ENCODE data around the gene TPRG1L.
"Not testable (repeated sequence)": the region's sequence is repeated elsewhere in the genome, so short reads cannot be mapped to it uniquely, and the experiment has no call there.

TPRG1L gene

DNA sequence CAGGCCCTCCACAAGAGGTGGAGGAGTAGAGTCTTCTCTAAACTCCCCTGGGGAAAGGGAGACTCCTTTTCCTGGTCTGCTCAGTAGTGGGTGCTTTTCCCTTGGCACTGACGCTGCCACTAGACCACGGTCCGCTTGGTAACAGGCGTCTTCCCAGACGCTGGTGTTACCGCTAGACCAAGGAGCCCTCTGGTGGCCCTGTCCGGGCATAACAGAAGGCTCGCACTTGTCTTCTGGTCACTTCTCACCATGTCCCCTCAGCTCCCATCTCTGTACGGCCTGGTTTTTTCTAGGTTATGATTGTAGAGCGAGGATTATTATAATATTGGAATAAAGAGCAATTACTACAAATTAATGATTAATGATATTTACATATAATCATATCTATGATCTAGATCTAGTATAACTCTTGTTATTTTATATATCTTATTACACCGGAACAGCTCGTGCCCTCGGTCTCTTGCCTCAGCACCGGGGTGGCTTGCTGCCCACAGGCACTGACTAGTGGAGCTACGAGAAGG is 3.6 kb upstream of the TPRG1L start:
- H3K36me3 ChIP-seq (ENCODE audit: insufficient read depth, low read length); H3K27me3 ChIP-seq (ENCODE audit: insufficient read depth, low read length, poor library complexity); H3K4me2 ChIP-seq (ENCODE audit: insufficient read depth, low read length); ATAC-seq (ENCODE audit: insufficient read depth, low read depth); H4K20me1 ChIP-seq (ENCODE audit: insufficient read depth, low read length); H3K79me2 ChIP-seq (ENCODE audit: insufficient read depth, low read length); H3K27ac ChIP-seq (ENCODE audit: low read length); H3K9ac ChIP-seq (ENCODE audit: low read depth, low read length); H2AFZ ChIP-seq (ENCODE audit: low read depth, low read length); H3K9me3 ChIP-seq (ENCODE audit: insufficient read depth, low read length, severe bottlenecking); H3K4me3 ChIP-seq (ENCODE audit: low read depth in 1 of 2, low read length in 2 of 2): not testable (repeated sequence)
- DNase-seq, result peak; percentile 23
- H3K4me1 ChIP-seq (ENCODE audit: insufficient read depth, low read length), result peaks cover 27% of the 10 kb centered on the region
- TF ChIP-seq CTCF (IDR thresholded peaks at IDR 0.05; ENCODE audit: borderline replicate concordance, extremely low read depth, low read length, poor library complexity, severe bottlenecking), result peak; percentile 46

DNA sequence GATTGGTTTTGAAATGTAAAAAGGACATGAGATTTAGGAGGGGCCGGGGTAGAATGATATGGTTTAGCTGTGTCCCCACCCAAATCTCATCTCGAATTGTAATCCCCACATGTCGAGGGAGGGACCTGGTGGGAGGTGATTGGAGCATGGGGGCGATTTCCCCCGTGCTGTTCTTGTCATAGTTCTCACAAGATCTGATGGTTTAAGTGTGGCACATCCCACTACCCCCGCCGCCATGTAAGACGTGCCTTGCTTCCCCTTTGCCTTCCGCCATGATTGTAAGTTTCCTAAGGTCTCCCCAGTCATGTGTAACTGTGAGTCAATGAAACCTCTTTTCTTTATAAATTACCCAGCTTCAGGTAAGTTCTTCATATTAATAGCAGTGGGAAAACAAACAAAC is 2.7 kb upstream of the TPRG1L start:
- H3K9me3 ChIP-seq (ENCODE audit: insufficient read depth, low read length, severe bottlenecking); H3K27ac ChIP-seq (ENCODE audit: low read length); H3K27me3 ChIP-seq (ENCODE audit: insufficient read depth, low read length, poor library complexity); H3K9ac ChIP-seq (ENCODE audit: low read depth, low read length); DNase-seq; H3K4me2 ChIP-seq (ENCODE audit: insufficient read depth, low read length); H3K79me2 ChIP-seq (ENCODE audit: insufficient read depth, low read length); ATAC-seq (ENCODE audit: insufficient read depth, low read depth); H4K20me1 ChIP-seq (ENCODE audit: insufficient read depth, low read length); H3K36me3 ChIP-seq (ENCODE audit: insufficient read depth, low read length); H2AFZ ChIP-seq (ENCODE audit: low read depth, low read length); H3K4me3 ChIP-seq (ENCODE audit: low read depth in 1 of 2, low read length in 2 of 2): not testable (repeated sequence)
- peaks cover 28% of the 10 kb centered on the region for H3K4me1 ChIP-seq (ENCODE audit: insufficient read depth, low read length)

DNA sequence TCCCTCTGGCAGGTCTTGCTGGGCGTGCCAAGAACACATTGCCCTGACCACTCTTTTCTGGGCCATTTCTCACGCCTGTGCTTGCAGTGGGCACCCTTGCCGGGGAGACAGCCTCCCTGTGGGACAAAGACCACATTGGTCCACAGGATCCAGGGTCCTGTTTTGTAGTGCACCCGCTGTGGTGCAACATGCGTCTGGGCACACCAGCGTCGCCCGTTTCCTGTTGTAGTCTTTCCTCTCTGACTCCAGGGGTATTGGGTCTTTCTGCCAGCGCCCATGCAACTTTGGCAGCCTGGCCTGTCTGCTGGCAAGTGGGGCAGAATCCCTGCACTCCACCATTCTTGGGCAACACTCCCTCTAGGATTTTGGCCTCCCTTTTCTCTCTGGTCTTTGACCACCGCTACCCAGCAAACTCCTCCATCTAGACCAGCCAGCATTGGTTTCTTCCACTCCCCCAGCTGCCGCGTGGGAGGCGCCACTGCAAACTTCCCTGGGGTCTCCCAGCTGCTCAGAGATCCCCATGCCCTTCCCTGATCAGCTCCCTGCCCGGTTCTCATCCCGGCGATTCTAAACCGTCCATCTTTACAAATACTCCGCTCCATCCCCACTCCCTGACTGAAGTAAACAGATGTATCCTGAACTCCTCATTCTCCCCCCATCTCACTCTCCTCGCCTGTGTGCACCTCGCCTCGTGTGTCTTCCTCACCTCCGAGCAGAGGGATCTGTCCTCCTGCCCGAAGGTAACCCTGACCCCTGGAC is 1.2 kb upstream of the TPRG1L start:
- no peak for TF ChIP-seq EZH2 (IDR thresholded peaks at IDR 0.05; ENCODE audit: borderline replicate concordance, low read depth, low read length, severe bottlenecking)
- no peak for TF ChIP-seq CTCF (IDR thresholded peaks at IDR 0.05; ENCODE audit: borderline replicate concordance, extremely low read depth, low read length, poor library complexity, severe bottlenecking)
- Histone ChIP-seq H4K20me1 (ENCODE audit: insufficient read depth, low read length) (peaks cover 9% of the 10 kb centered on the region; the same call in 1 of the 2 replicates), H3K36me3 (ENCODE audit: insufficient read depth, low read length) (peaks cover 15% of the 10 kb centered on the region), H3K4me3 (ENCODE audit: low read depth in 1 of 2, low read length in 2 of 2) (peak overlapping the region; percentile 92 to 97), H2AFZ (ENCODE audit: low read depth, low read length) (peak overlapping the region; percentile 94), H3K9ac (ENCODE audit: low read depth, low read length) (peak overlapping the region; percentile 59), H3K27me3 (ENCODE audit: insufficient read depth, low read length, poor library complexity) (no peaks in the 10 kb centered on the region), H3K4me2 (ENCODE audit: insufficient read depth, low read length) (peak overlapping the region; percentile 92), H3K79me2 (ENCODE audit: insufficient read depth, low read length) (peaks cover 9% of the 10 kb centered on the region), H3K9me3 (ENCODE audit: insufficient read depth, low read length, severe bottlenecking) (no peaks in the 10 kb centered on the region), H3K4me1 (ENCODE audit: insufficient read depth, low read length) (peaks cover 28% of the 10 kb centered on the region), H3K27ac (ENCODE audit: low read length) (peak overlapping the region; percentile 70; the same call in 1 of the 2 replicates)
- no peak for DNase-seq
- ATAC-seq (ENCODE audit: insufficient read depth, low read depth), result no peak

- Histone ChIP-seq H3K9ac (ENCODE audit: low read depth, low read length) (peak overlapping the region; percentile 59), H2AFZ (ENCODE audit: low read depth, low read length) (peak overlapping the region; percentile 45; the same call in 1 of the 2 replicates), H3K4me2 (ENCODE audit: insufficient read depth, low read length) (peak overlapping the region; percentile 92), H3K4me1 (ENCODE audit: insufficient read depth, low read length) (peaks cover 24% of the 10 kb centered on the region), H3K27me3 (ENCODE audit: insufficient read depth, low read length, poor library complexity) (no peaks in the 10 kb centered on the region), H3K27ac (ENCODE audit: low read length) (peak overlapping the region; percentile 41), H3K4me3 (ENCODE audit: low read depth in 1 of 2, low read length in 2 of 2) (peak overlapping the region; percentile 34 to 97; a peak in 3 of 4 replicates), H3K9me3 (ENCODE audit: insufficient read depth, low read length, severe bottlenecking) (no peaks in the 10 kb centered on the region), H4K20me1 (ENCODE audit: insufficient read depth, low read length) (peaks cover 8% of the 10 kb centered on the region; the same call in 1 of the 2 replicates), H3K79me2 (ENCODE audit: insufficient read depth, low read length) (peaks cover 9% of the 10 kb centered on the region), H3K36me3 (ENCODE audit: insufficient read depth, low read length) (peaks cover 31% of the 10 kb centered on the region)
- DNase-seq (no peak), ATAC-seq (ENCODE audit: insufficient read depth, low read depth) (peak; percentile 20)
- TF ChIP-seq EZH2 (IDR thresholded peaks at IDR 0.05; ENCODE audit: borderline replicate concordance, low read depth, low read length, severe bottlenecking), result no peak
- TF ChIP-seq CTCF (IDR thresholded peaks at IDR 0.05; ENCODE audit: borderline replicate concordance, extremely low read depth, low read length, poor library complexity, severe bottlenecking), result no peak
These were observed 514 bp downstream of the TPRG1L start for GRCh38 chr1:3625151-3625907.

All from DND-41 (cell line).